ENCODE measurements around the gene PPARD. TPM values are rescaled to one million over a fixed set of nuclear protein-coding genes. Genes with fewer than 3 reads are reported as not detected.

The PPARD gene
- total RNA-seq, 2 donors from 2014 or later: 11.0 to 14.8 TPM

GRCh38 chr6:35376281-35376680 lies 33.9 kb downstream of the PPARD start:
- no peak for TF ChIP-seq CTCF (IDR thresholded peaks at IDR 0.05)
- Histone ChIP-seq H3K4me1 (peaks cover 0 to 12% of the 10 kb centered on the region in 2 donors), H3K4me3 (no peak overlapping the region), H3K27me3 (no peaks in the 10 kb centered on the region), H3K27ac (no peak overlapping the region), H3K9me3 (no peaks in the 10 kb centered on the region), H3K36me3 (no peaks in the 10 kb centered on the region)
- no peak for DNase-seq (ENCODE audit: low spot score)

- no peak for TF ChIP-seq CTCF (IDR thresholded peaks at IDR 0.05)
- Histone ChIP-seq H3K36me3 (no peaks in the 10 kb centered on the region), H3K27me3 (no peaks in the 10 kb centered on the region), H3K27ac (no peak overlapping the region), H3K9me3 (no peaks in the 10 kb centered on the region), H3K4me1 (peaks cover 0 to 6% of the 10 kb centered on the region in 2 donors), H3K4me3 (no peak overlapping the region)
- no peak for DNase-seq (ENCODE audit: low spot score)
These were observed 34.6 kb downstream of the PPARD start for GRCh38 chr6:35377002-35377401.

- Histone ChIP-seq H3K4me1 (peaks cover 0 to 6% of the 10 kb centered on the region in 2 donors), H3K9me3 (no peaks in the 10 kb centered on the region), H3K27me3 (no peaks in the 10 kb centered on the region), H3K4me3 (no peak overlapping the region), H3K36me3 (no peaks in the 10 kb centered on the region), H3K27ac (no peak overlapping the region)
- DNase-seq (ENCODE audit: low spot score): no peak
- TF ChIP-seq CTCF (IDR thresholded peaks at IDR 0.05): no peak
These were observed 35.9 kb downstream of the PPARD start for GRCh38 chr6:35378261-35378660.

GRCh38 chr6:35381132-35381531 lies 38.8 kb downstream of the PPARD start:
- Histone ChIP-seq H3K4me1 (peaks cover 0 to 11% of the 10 kb centered on the region in 2 donors), H3K27ac (no peak overlapping the region)

GRCh38 chr6:35382015-35382414 lies 39.7 kb downstream of the PPARD start:
- Histone ChIP-seq H3K27me3 (no peaks in the 10 kb centered on the region), H3K9me3 (no peaks in the 10 kb centered on the region), H3K4me1 (peaks cover 0 to 11% of the 10 kb centered on the region in 2 donors), H3K36me3 (no peaks in the 10 kb centered on the region), H3K27ac (no peak overlapping the region), H3K4me3 (no peak overlapping the region)
- TF ChIP-seq CTCF (IDR thresholded peaks at IDR 0.05): no peak
- DNase-seq (ENCODE audit: low spot score): no peak

More at GRCh38 chr6:35381132-35381531, 38.8 kb downstream of the PPARD start:
- no peak for DNase-seq (ENCODE audit: low spot score)
- Histone ChIP-seq H3K36me3 (no peaks in the 10 kb centered on the region), H3K27me3 (no peaks in the 10 kb centered on the region), H3K4me3 (no peak overlapping the region), H3K9me3 (no peaks in the 10 kb centered on the region)
- TF ChIP-seq CTCF (IDR thresholded peaks at IDR 0.05): no peak

GRCh38 chr6:35385457-35386202 lies 43.3 kb downstream of the PPARD start:
- Histone ChIP-seq H3K36me3 (no peaks in the 10 kb centered on the region), H3K27me3 (no peaks in the 10 kb centered on the region), H3K4me3 (no peak overlapping the region), H3K27ac (peak overlapping the region; percentile 62 to 64), H3K9me3 (no peaks in the 10 kb centered on the region), H3K4me1 (peaks cover 0 to 6% of the 10 kb centered on the region in 2 donors)
- TF ChIP-seq CTCF (IDR thresholded peaks at IDR 0.05): no peak
- DNase-seq (ENCODE audit: low spot score): no peak
